GM18870 (cell line): Measurements from ENCODE around the gene IFT74.

Experiments
- ATAC-seq: cut with Tn5 transposase; IDR thresholded peaks from one replicate; pipeline ENCODE4 v1.9.1; 2021; ENCODE audit warnings: moderate library complexity; ENCODE audit not compliant: unreplicated experiment

Gene IFT74

GRCh38 chr9:26955921-26956859, at the start of gene IFT74:
TSS of gene IFT74 (plus strand) at chr9:26956412. CDS start at chr9:26961968, 5,556 bp downstream.
- ATAC-seq, result peak; percentile 93

- no peak for ATAC-seq
Measured at GRCh38 chr9:26913138-26913668, 43.0 kb upstream of the IFT74 start.

GRCh38 chr9:26919698-26920097, 36.5 kb upstream of the IFT74 start:
- ATAC-seq, result no peak

GRCh38 chr9:26925609-26926008, 30.6 kb upstream of the IFT74 start:
- no peak for ATAC-seq

GRCh38 chr9:26928902-26929495, 27.2 kb upstream of the IFT74 start:
- ATAC-seq, result no peak

- ATAC-seq, result no peak
Measured at GRCh38 chr9:26935847-26936246, 20.4 kb upstream of the IFT74 start.

GRCh38 chr9:26937816-26938371, 18.3 kb upstream of the IFT74 start:
- no peak for ATAC-seq

- ATAC-seq, result no peak
Measured at GRCh38 chr9:26939955-26940711, 16.1 kb upstream of the IFT74 start.

- no peak for ATAC-seq
Measured at GRCh38 chr9:26940779-26941178, 15.4 kb upstream of the IFT74 start.

GRCh38 chr9:26945591-26945990, 10.6 kb upstream of the IFT74 start:
- no peak for ATAC-seq

- ATAC-seq, result peak; percentile 97
Measured at GRCh38 chr9:26946753-26947727, 9.2 kb upstream of the IFT74 start, which contains the start of gene PLAA. TSS of gene PLAA (minus strand) at chr9:26947242. CDS start at chr9:26947045, 197 bp downstream.

GRCh38 chr9:26947736-26948135, 8.5 kb upstream of the IFT74 start:
- no peak for ATAC-seq

GRCh38 chr9:26949637-26950069, 6.6 kb upstream of the IFT74 start:
- no peak for ATAC-seq

- no peak for ATAC-seq
Measured at GRCh38 chr9:26950521-26950920, 5.7 kb upstream of the IFT74 start.

- no peak for ATAC-seq
Measured at GRCh38 chr9:26951794-26952193, 4.4 kb upstream of the IFT74 start.

GRCh38 chr9:26954050-26954508, 2.1 kb upstream of the IFT74 start:
- no peak for ATAC-seq

- peak; percentile 27 for ATAC-seq
Measured at GRCh38 chr9:26955222-26955903, 849 bp upstream of the IFT74 start.

- no peak for ATAC-seq
Measured at GRCh38 chr9:26956860-26957233, 635 bp downstream of the IFT74 start.

GRCh38 chr9:26971721-26972120, 15.5 kb downstream of the IFT74 start:
- ATAC-seq, result no peak
